Measurements from ENCODE around the gene CTSO. TPM values are rescaled to one million over a fixed set of nuclear protein-coding genes. Genes with fewer than 3 reads are reported as not detected.

Gene CTSO
- total RNA-seq, 1 donor from 2014 or later = 7.5 TPM

- intact Hi-C loops (cut with DNase I) = no loop called here
- TF ChIP-seq CTCF (IDR thresholded peaks at IDR 0.05) = no peak
- no peak overlapping the region for H3K27ac ChIP-seq
- H3K9me3 ChIP-seq = no peaks in the 10 kb centered on the region
- H3K4me1 ChIP-seq = no peaks in the 10 kb centered on the region
- DNase-seq (ENCODE audit: low spot score in 2 of 2) = no peak
- H3K36me3 ChIP-seq = no peaks in the 10 kb centered on the region
- H3K4me3 ChIP-seq = no peak overlapping the region
- no peaks in the 10 kb centered on the region for H3K27me3 ChIP-seq
Observed at GRCh38 chr4:155891058-155891457, 62.6 kb downstream of the CTSO start.

- Histone ChIP-seq H3K4me1 (no peaks in the 10 kb centered on the region), H3K27me3 (no peaks in the 10 kb centered on the region), H3K36me3 (no peaks in the 10 kb centered on the region), H3K4me3 (no peak overlapping the region), H3K27ac (no peak overlapping the region), H3K9me3 (no peaks in the 10 kb centered on the region)
- no peak for DNase-seq (ENCODE audit: low spot score in 2 of 2)
- intact Hi-C loops (cut with DNase I) = no loop called here
- TF ChIP-seq CTCF (IDR thresholded peaks at IDR 0.05) = no peak
Observed at GRCh38 chr4:155889946-155890345, 63.7 kb downstream of the CTSO start.

GRCh38 chr4:155889031-155889793, 64.5 kb downstream of the CTSO start:
- H3K27me3 ChIP-seq = no peaks in the 10 kb centered on the region
- H3K4me3 ChIP-seq = no peak overlapping the region
- no peaks in the 10 kb centered on the region for H3K4me1 ChIP-seq
- no peak for TF ChIP-seq CTCF (IDR thresholded peaks at IDR 0.05)
- intact Hi-C loops (cut with DNase I) = no loop called here
- no peak for DNase-seq (ENCODE audit: low spot score in 2 of 2)
- H3K27ac ChIP-seq = no peak overlapping the region
- H3K36me3 ChIP-seq = no peaks in the 10 kb centered on the region
- no peaks in the 10 kb centered on the region for H3K9me3 ChIP-seq

GRCh38 chr4:155887847-155888570, 65.7 kb downstream of the CTSO start:
- H3K27ac ChIP-seq = no peak overlapping the region
- no peak overlapping the region for H3K4me3 ChIP-seq
- H3K27me3 ChIP-seq = no peaks in the 10 kb centered on the region
- H3K9me3 ChIP-seq = no peaks in the 10 kb centered on the region
- TF ChIP-seq CTCF (IDR thresholded peaks at IDR 0.05) = no peak
- intact Hi-C loops (cut with DNase I) = no loop called here
- no peaks in the 10 kb centered on the region for H3K4me1 ChIP-seq
- H3K36me3 ChIP-seq = no peaks in the 10 kb centered on the region
- no peak for DNase-seq (ENCODE audit: low spot score in 2 of 2)

- intact Hi-C loops (cut with DNase I) = no loop called here
Observed at GRCh38 chr4:155887045-155887444, 66.6 kb downstream of the CTSO start.

More at GRCh38 chr4:155887045-155887444, 66.6 kb downstream of the CTSO start:
- no peaks in the 10 kb centered on the region for H3K27me3 ChIP-seq
- no peak overlapping the region for H3K27ac ChIP-seq
- no peak for DNase-seq (ENCODE audit: low spot score in 2 of 2)
- H3K4me1 ChIP-seq = no peaks in the 10 kb centered on the region
- TF ChIP-seq CTCF (IDR thresholded peaks at IDR 0.05) = no peak
- no peaks in the 10 kb centered on the region for H3K9me3 ChIP-seq
- H3K4me3 ChIP-seq = no peak overlapping the region
- no peaks in the 10 kb centered on the region for H3K36me3 ChIP-seq

All from ascending aorta (tissue), 2 donors.